Muscle layer of colon (tissue), 2 donors: ENCODE measurements around the gene FHOD1.

Experiments
- H3K27ac ChIP-seq: one replicate; pipeline ENCODE4 v1.7.0; 2013; ENCODE audit warnings: low read depth, mild to moderate bottlenecking, low read length, moderate library complexity
- H3K27me3 ChIP-seq, 2 donors: one replicate each; pipeline ENCODE4 v1.7.0; 2013; ENCODE audit warnings: low read length in 2 of 2, mild to moderate bottlenecking in 2 of 2; ENCODE audit not compliant: insufficient read depth in 2 of 2, control insufficient read depth in 1 of 2
- H3K36me3 ChIP-seq: one replicate; pipeline ENCODE4 v1.7.0; 2013; ENCODE audit warnings: mild to moderate bottlenecking, low read length; ENCODE audit not compliant: insufficient read depth
- H3K4me1 ChIP-seq: one replicate; pipeline ENCODE4 v1.7.0; 2013; ENCODE audit warnings: mild to moderate bottlenecking, low read length; ENCODE audit not compliant: insufficient read depth
- H3K4me3 ChIP-seq, 2 donors: one replicate each; pipeline ENCODE4 v1.7.0; 2013; ENCODE audit warnings: low read length in 2 of 2, low read depth in 1 of 2, mild to moderate bottlenecking in 1 of 2, moderate library complexity in 1 of 2
- H3K9ac ChIP-seq: one replicate; pipeline ENCODE4 v1.7.0; 2013; ENCODE audit warnings: low read length
- H3K9me3 ChIP-seq: one replicate; pipeline ENCODE4 v1.7.0; 2013; ENCODE audit warnings: mild to moderate bottlenecking, low read length
- donor health status: abdominal sarcoma.
- donor health status: Adenocarcinoma of cecum.

FHOD1 gene

GRCh38 chr16:67223992-67224391, 23.3 kb downstream of the FHOD1 start:
- no peaks in the 10 kb centered on the region for H3K27me3 ChIP-seq
- H3K4me1 ChIP-seq, result peaks cover 20% of the 10 kb centered on the region
- H3K9ac ChIP-seq, result no peak overlapping the region
- H3K36me3 ChIP-seq, result peaks cover 12% of the 10 kb centered on the region
- no peak overlapping the region for H3K4me3 ChIP-seq
- no peaks in the 10 kb centered on the region for H3K9me3 ChIP-seq
- H3K27ac ChIP-seq, result no peak overlapping the region

- peak overlapping the region; percentile 44 for H3K27ac ChIP-seq
These were observed 30.4 kb downstream of the FHOD1 start for GRCh38 chr16:67216612-67217490.

DNA sequence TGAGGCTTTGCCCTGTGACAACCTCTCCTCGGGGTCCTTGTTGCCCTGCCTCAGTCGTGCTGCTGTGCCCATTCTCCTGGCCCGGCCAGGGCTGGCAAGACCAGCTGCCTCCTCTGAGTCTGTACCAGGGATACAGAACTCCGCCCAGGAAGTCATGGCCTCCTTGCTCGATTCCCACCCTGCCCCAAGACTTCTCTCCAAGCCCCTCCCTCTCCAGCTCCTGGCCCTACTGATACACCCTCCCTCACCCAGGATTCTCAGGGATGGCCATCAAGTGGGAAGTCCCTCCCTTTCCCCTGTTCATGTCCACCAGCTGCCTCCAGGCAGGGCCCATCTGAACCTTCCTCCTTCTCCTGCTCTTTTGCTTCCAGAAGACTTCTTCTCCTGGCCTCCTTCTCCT, 31.6 kb downstream of the FHOD1 start:
- Histone ChIP-seq H3K4me1 (no peaks in the 10 kb centered on the region), H3K9ac (no peak overlapping the region), H3K4me3 (no peak overlapping the region), H3K27me3 (no peaks in the 10 kb centered on the region), H3K9me3 (no peaks in the 10 kb centered on the region), H3K36me3 (no peaks in the 10 kb centered on the region), H3K27ac (no peak overlapping the region)

More at GRCh38 chr16:67216612-67217490, 30.4 kb downstream of the FHOD1 start:
- no peaks in the 10 kb centered on the region for H3K4me1 ChIP-seq
- H3K4me3 ChIP-seq, result no peak overlapping the region
- H3K27me3 ChIP-seq, result no peaks in the 10 kb centered on the region
- no peaks in the 10 kb centered on the region for H3K9me3 ChIP-seq
- H3K36me3 ChIP-seq, result no peaks in the 10 kb centered on the region
- H3K9ac ChIP-seq, result no peak overlapping the region

DNA sequence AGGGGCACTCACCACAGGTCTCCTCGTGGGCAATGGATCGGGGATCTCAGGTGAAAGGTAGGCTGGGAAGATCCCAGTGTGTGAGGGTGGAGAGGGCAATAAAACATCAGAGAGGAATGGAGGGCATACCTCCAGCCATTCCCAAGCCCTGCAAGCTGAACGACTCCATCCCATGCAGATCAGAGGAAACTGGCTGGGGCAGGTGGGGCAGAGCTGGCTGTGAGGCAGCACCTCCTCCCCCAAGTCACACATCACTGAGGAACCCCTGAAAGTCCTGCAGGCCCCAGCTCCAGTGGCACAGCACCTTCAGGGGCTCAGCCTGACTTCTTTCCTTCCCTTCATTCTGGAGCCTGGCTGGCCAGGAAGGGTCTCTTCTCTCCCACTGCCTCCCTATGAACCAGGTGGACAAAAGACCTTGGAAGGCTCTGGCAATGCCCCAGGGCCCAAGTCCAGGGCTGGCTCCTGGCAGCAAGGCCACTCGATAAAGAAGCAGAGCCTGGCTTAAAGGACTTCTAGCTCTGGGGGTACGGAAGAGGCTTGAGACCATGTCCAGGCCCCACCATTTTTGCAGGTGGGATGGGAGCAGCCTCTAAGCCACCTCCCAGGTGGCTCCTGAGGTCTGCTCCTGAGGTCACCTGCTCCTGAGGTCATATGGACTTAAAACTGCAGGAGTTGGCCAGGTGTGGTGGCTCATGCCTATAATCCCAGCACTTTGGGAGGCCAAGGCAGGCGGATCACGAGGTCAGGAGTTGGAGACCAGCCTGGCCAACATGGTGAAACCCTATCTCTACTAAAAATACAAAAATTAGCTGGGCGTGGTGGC, 33.9 kb downstream of the FHOD1 start:
- H3K4me3 ChIP-seq, result no peak overlapping the region
- H3K36me3 ChIP-seq, result no peaks in the 10 kb centered on the region
- no peaks in the 10 kb centered on the region for H3K27me3 ChIP-seq
- H3K9me3 ChIP-seq, result no peaks in the 10 kb centered on the region
- H3K4me1 ChIP-seq, result no peaks in the 10 kb centered on the region
- no peak overlapping the region for H3K27ac ChIP-seq
- no peak overlapping the region for H3K9ac ChIP-seq

DNA sequence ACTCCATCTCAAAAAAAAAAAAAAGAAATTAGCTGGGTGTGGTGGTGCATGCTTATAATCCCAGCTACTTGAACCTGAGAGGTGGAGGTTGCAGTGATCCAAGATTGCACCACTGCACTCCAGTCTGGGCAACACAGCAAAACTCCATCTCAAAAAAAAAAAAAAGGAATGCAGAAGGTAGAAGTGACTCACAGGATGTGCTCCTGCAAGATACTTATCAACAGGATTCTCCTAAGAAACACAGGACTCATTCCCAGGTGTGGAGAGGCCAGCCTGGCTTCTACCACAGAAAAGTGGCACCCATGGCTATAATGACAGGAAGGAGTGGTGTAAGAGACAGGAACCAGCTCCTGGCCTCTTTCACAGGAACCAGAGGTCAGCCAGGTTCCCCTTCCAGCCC, 34.5 kb downstream of the FHOD1 start:
- Histone ChIP-seq H3K27ac (no peak overlapping the region), H3K9ac (no peak overlapping the region), H3K4me1 (no peaks in the 10 kb centered on the region), H3K27me3 (no peaks in the 10 kb centered on the region), H3K9me3 (no peaks in the 10 kb centered on the region), H3K4me3 (no peak overlapping the region), H3K36me3 (no peaks in the 10 kb centered on the region)

GRCh38 chr16:67211674-67212073, 35.6 kb downstream of the FHOD1 start:
- no peak overlapping the region for H3K4me3 ChIP-seq
- H3K9me3 ChIP-seq, result no peaks in the 10 kb centered on the region
- no peaks in the 10 kb centered on the region for H3K4me1 ChIP-seq
- H3K27ac ChIP-seq, result no peak overlapping the region
- no peak overlapping the region for H3K9ac ChIP-seq
- H3K36me3 ChIP-seq, result no peaks in the 10 kb centered on the region
- H3K27me3 ChIP-seq, result no peaks in the 10 kb centered on the region

DNA sequence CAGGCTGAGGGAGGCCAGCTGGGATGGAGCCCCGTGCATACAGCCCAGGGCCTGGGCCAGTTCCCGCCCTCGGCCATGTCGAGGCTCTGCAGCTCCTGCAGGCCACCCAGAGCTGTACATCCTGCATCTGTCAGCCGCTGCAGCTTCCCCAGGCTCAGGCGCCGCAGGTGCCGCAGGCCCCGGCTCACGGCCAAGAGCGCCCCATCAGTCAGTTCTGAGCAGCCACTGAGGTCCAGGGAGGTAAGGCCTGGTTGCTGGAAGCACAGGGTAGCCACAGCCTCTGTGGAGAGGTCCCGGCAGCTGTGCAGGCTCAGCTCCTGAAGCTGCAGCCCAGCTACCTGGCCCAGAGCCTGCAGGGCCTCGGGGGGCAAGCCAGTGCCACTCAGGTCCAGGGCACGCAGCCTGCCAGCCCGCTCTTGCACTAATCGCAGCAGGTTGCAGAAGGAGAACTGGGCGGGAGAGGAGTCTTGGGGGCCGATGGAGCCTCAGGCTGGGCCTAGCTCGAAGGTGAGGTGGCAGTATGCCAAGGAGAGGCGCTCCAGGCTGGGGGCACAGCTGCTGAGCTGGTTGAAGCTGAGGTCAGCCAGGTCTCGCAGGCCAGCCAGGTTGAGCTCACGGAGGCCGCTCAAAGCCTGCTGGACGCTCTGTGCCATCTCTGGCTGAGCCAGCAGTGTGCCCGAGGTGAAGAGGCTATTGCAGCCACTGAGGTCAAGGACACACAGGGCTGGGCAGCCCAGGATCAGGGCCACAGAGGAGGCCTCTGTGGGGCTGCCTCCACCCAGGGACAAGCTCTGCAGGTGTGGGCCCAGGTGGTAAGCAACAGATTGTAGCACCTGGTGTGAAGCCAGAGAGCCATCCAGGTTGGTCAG, 37.0 kb downstream of the FHOD1 start:
- no peak overlapping the region for H3K27ac ChIP-seq
- no peaks in the 10 kb centered on the region for H3K27me3 ChIP-seq

GRCh38 chr16:67209565-67209964, 37.7 kb downstream of the FHOD1 start:
- Histone ChIP-seq H3K36me3 (no peaks in the 10 kb centered on the region), H3K27ac (no peak overlapping the region), H3K9ac (no peak overlapping the region), H3K4me3 (no peak overlapping the region), H3K27me3 (no peaks in the 10 kb centered on the region), H3K4me1 (no peaks in the 10 kb centered on the region), H3K9me3 (no peaks in the 10 kb centered on the region)

More for the DNA sequence above, 37.0 kb downstream of the FHOD1 start:
- H3K9ac ChIP-seq, result no peak overlapping the region
- H3K9me3 ChIP-seq, result no peaks in the 10 kb centered on the region
- no peak overlapping the region for H3K4me3 ChIP-seq
- no peaks in the 10 kb centered on the region for H3K4me1 ChIP-seq
- no peaks in the 10 kb centered on the region for H3K36me3 ChIP-seq

GRCh38 chr16:67208154-67208896, 39.0 kb downstream of the FHOD1 start:
- Histone ChIP-seq H3K9ac (no peak overlapping the region), H3K4me1 (no peaks in the 10 kb centered on the region), H3K9me3 (no peaks in the 10 kb centered on the region), H3K27ac (no peak overlapping the region), H3K4me3 (no peak overlapping the region), H3K36me3 (no peaks in the 10 kb centered on the region), H3K27me3 (no peaks in the 10 kb centered on the region)

DNA sequence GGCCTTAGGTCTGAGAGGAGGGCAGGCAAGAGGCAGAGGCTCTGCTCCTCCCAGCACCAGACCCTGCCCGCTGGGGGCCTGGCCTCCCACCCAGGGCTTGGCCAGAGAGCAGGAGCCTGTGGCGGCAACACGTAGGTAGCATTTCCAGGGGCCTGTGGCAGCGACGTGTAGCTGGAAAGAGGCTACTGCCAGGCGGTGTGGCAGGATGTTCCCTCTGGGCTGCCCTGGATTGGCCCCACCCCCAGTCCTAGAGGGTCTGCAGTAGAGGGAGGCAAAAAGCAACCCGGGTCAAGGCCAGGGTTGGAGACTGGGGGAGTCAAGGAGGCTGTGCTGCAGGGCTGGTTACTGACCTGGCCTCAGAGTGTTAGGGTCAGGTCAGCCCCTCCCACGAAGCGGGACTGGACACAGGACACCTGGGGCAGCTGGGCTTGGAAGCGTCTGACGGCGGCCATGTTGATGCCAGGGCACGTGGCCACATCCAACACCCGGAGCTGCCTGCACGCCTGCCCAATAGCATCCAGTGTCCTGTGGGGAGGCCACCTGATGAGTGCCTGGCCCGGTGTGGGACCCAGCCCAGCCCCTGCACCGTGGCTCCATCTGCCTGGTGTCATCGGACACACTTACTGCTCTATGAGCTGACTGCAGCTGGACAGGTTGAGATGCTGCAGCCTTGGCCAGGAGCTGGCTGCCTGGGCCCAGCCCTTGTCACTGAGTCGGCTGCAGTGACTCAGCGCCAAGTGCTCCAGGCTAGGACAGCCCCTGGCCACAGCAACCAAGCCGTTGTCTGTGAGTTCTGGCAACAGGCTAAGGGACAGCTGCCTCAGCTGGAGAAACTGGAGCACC, 39.8 kb downstream of the FHOD1 start:
- no peaks in the 10 kb centered on the region for H3K36me3 ChIP-seq
- no peak overlapping the region for H3K9ac ChIP-seq
- no peaks in the 10 kb centered on the region for H3K4me1 ChIP-seq
- H3K4me3 ChIP-seq, result no peak overlapping the region
- H3K27me3 ChIP-seq, result no peaks in the 10 kb centered on the region
- no peaks in the 10 kb centered on the region for H3K9me3 ChIP-seq
- H3K27ac ChIP-seq, result no peak overlapping the region
